Liver (tissue), 9 donors: Measurements from ENCODE around the gene NR6A1. TPM values are rescaled to one million over a fixed set of nuclear protein-coding genes. Genes with fewer than 3 reads are reported as not detected.

Source experiments
- DNase-seq: peaks from one replicate; pipeline ENCODE4 v3.0.0-alpha.2; 2017; ENCODE audit warnings: low spot score
- H3K27ac ChIP-seq, 2 donors: one replicate each; pipeline ENCODE4 v1.7.0; 2013; ENCODE audit warnings: inconsistent platforms in 2 of 2, low read length in 2 of 2, control low read depth in 1 of 2, low read depth in 1 of 2, mild to moderate bottlenecking in 1 of 2
- H3K27me3 ChIP-seq, 4 donors: one replicate each; pipeline versions ENCODE4 v1.6.1 to v1.7.0; 2013; ENCODE audit warnings: low read length in 3 of 4, inconsistent platforms in 1 of 4, mild to moderate bottlenecking in 1 of 4, moderate library complexity in 1 of 4; ENCODE audit not compliant: control insufficient read depth in 4 of 4, insufficient read depth in 4 of 4
- H3K36me3 ChIP-seq, 4 donors: one replicate each; pipeline versions ENCODE4 v1.6.1 to v1.7.0; 2013; ENCODE audit warnings: low read length in 3 of 4, mild to moderate bottlenecking in 3 of 4, low read depth in 1 of 4, moderate library complexity in 1 of 4; ENCODE audit not compliant: control insufficient read depth in 4 of 4, insufficient read depth in 3 of 4
- H3K4me1 ChIP-seq, 4 donors: one replicate each; pipeline versions ENCODE4 v1.6.1 to v1.7.0; 2013; ENCODE audit warnings: low read length in 3 of 4, mild to moderate bottlenecking in 3 of 4, moderate library complexity in 1 of 4; ENCODE audit not compliant: control insufficient read depth in 4 of 4, insufficient read depth in 4 of 4
- H3K4me3 ChIP-seq, 3 donors: one replicate each; pipeline versions ENCODE4 v1.6.1 to v1.7.0; 2013; ENCODE audit warnings: low read length in 3 of 3, control low read depth in 1 of 3, low read depth in 1 of 3, mild to moderate bottlenecking in 1 of 3
- H3K9ac ChIP-seq, 2 donors: one replicate each; pipeline ENCODE4 v1.7.0; 2013; ENCODE audit warnings: low read length in 2 of 2, mild to moderate bottlenecking in 2 of 2, moderate library complexity in 2 of 2, control low read depth in 1 of 2, low read depth in 1 of 2
- H3K9me3 ChIP-seq, 4 donors: one replicate each; pipeline versions ENCODE4 v1.6.1 to v1.7.0; 2013; ENCODE audit warnings: low read length in 3 of 4; ENCODE audit not compliant: control insufficient read depth in 4 of 4
- EGR1 ChIP-seq, 2 donors: IDR thresholded peaks; 2 replicates each; pipeline ENCODE4 v1.6.1; 2016 to 2018; ENCODE audit warnings: antibody characterized with exemption in 2 of 2, low read depth in 2 of 2
- FOXA1 ChIP-seq: IDR thresholded peaks from 2 replicates; pipeline ENCODE4 v1.6.1; 2016; ENCODE audit warnings: antibody characterized with exemption
- FOXA2 ChIP-seq: IDR thresholded peaks from 2 replicates; pipeline ENCODE4 v1.6.1; 2016; ENCODE audit warnings: antibody characterized with exemption
- GABPA ChIP-seq, 2 donors: IDR thresholded peaks in 1 of 2; conservative IDR thresholded peaks in 1 of 2; 2 replicates each; pipeline ENCODE4 v1.6.1; 2016; ENCODE audit warnings: antibody characterized with exemption in 2 of 2, mild to moderate bottlenecking in 1 of 2, moderate library complexity in 1 of 2
- HNF4A ChIP-seq, 2 donors: conservative IDR thresholded peaks; 2 replicates each; pipeline ENCODE4 v1.6.1; 2016; ENCODE audit warnings: antibody characterized with exemption in 2 of 2, mild to moderate bottlenecking in 2 of 2
- HNF4G ChIP-seq: IDR thresholded peaks from 2 replicates; pipeline ENCODE4 v1.6.1; 2016; ENCODE audit warnings: antibody characterized with exemption
- JUND ChIP-seq, 2 donors: IDR thresholded peaks; 2 replicates each; pipeline ENCODE4 v1.6.1; 2016; ENCODE audit warnings: antibody characterized with exemption in 2 of 2
- NR2F2 ChIP-seq: IDR thresholded peaks from 2 replicates; pipeline ENCODE4 v1.6.1; 2016; ENCODE audit warnings: antibody characterized with exemption
- RAD21 ChIP-seq, 2 donors: IDR thresholded peaks; 2 replicates each; pipeline ENCODE4 v1.6.1; 2016; ENCODE audit warnings: antibody characterized with exemption in 2 of 2, mild to moderate bottlenecking in 2 of 2
- RXRA ChIP-seq, 2 donors: IDR thresholded peaks; 2 replicates each; pipeline ENCODE4 v1.6.1; 2017 to 2018; ENCODE audit warnings: antibody characterized with exemption in 2 of 2, mild to moderate bottlenecking in 1 of 2
- SP1 ChIP-seq: IDR thresholded peaks from 2 replicates; pipeline ENCODE4 v1.6.1; 2018; ENCODE audit warnings: antibody characterized with exemption, mild to moderate bottlenecking
- TAF1 ChIP-seq: conservative IDR thresholded peaks from 2 replicates; pipeline ENCODE4 v1.6.1; 2016; ENCODE audit warnings: antibody characterized with exemption, mild to moderate bottlenecking
- WGBS: extraction: QIAGEN DNeasy Blood & Tissue Kit; methylation state at CpG from one replicate; pipeline ENCODE4 v1.1.7; 2013; 5-methylcytosine and 5-hydroxymethylcytosine counted together
- polyA plus RNA-seq, 2 donors: library from polyadenylated mRNA; stranded (reverse) in 1 of 2; unstranded in 1 of 2; fragments of 200-250 nt in 1 of 2; fragments of >200 nt in 1 of 2; fragmentation: Nextera tagmentation in 1 of 2; extraction: Ambion mirVana in 1 of 2; gene quantifications; one replicate each; pipeline versions ENCODE4 v1.2.1 to v1.2.3, GENCODE V29; 2013 to 2015
- total RNA-seq, 2 donors: library from RNA; depleted of rRNA; stranded (reverse); fragments of >200 nt; gene quantifications; one replicate each; pipeline ENCODE4 v1.2.3, GENCODE V29; 2014
- TF ChIP-seq, protein P1 (sequence below): IDR thresholded peaks from 2 replicates; pipeline ENCODE4 v1.6.1; 2016; ENCODE audit warnings: antibody characterized with exemption, mild to moderate bottlenecking
- TF ChIP-seq, protein P2 (sequence below): fragments of 150-350 bp; IDR thresholded peaks from 2 replicates; pipeline ENCODE4 v1.5.1; 2017; ENCODE audit warnings: improper control_type of control experiment, low read depth, low read length; ENCODE audit not compliant: missing input control
- TF ChIP-seq, protein P3 (sequence below): IDR thresholded peaks from 2 replicates; pipeline ENCODE4 v1.6.1; 2016; ENCODE audit warnings: antibody characterized with exemption
- TF ChIP-seq, protein P4 (sequence below): IDR thresholded peaks from 2 replicates; pipeline ENCODE4 v1.6.1; 2016; ENCODE audit warnings: antibody characterized with exemption
- TF ChIP-seq, protein P5 (sequence below): IDR thresholded peaks from 2 replicates; pipeline ENCODE4 v1.6.1; 2016; ENCODE audit warnings: antibody characterized with exemption
- donor health status: healthy.
- donor health status: healthy.
- donor health status: healthy.
- donor health status: healthy.
- donor health status: healthy.

The NR6A1 gene
- total and polyA plus RNA-seq, 4 donors, result 0.72 to 6.1 (median 2.1) TPM

DNA sequence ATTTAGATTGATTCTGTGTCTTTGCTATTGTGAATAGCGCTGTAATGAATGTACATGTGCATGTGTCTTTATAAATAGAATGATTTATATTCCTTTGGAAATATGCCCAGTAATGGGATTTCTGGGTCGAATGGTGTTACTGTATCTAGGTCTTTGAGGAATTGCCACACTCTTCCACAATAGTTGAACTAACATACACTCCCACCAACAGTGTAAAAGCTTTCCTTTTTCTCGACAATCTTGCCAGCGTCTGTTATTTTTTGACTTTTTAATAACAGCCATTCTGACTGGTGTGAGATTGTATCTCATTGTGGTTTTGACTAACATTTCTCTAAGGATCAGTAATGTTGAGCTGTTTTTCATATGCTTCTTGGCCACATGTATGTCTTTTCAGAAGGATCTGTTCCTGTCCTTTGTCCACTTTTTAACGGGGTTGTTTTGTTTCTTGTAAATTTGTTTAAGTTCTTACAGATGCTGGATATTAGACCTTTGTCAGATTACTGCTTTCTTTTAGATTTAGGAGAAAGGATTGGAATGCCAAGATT lies 139.0 kb downstream of the NR6A1 start (continued):
- TF ChIP-seq EGR1 (IDR thresholded peaks at IDR 0.05; ENCODE audit: low read depth in 2 of 2) (no peak), RXRA (IDR thresholded peaks at IDR 0.05) (no peak), RAD21 (IDR thresholded peaks at IDR 0.05) (no peak)

DNA sequence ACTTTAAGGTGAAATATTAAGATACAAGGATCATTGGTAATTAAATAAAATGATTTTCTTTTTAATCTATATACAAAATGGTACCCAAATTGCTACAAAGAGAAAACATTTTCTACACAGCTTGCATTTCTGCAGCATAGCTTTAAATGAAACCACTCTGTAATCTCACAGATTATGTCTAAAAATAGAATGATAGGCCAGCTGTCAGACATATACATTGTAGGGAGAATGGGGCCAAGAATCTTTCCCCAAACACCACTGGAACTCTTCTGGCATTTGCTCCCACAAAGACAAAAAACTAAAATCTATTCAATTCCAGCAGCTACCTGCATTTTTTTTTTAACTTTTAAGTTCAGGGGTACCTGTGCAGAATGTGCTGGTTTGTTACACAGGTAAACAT lies 139.8 kb downstream of the NR6A1 start:
- no peaks in the 10 kb centered on the region for H3K4me1 ChIP-seq
- no peak overlapping the region for H3K9ac ChIP-seq
- H3K4me3 ChIP-seq, result no peak overlapping the region
- no peak for DNase-seq
- TF ChIP-seq NR2F2 (no peak), RXRA (IDR thresholded peaks at IDR 0.05) (no peak), FOXA2 (no peak), JUND (IDR thresholded peaks at IDR 0.05) (no peak), HNF4A (conservative IDR thresholded peaks at IDR 0.05) (no peak), FOXA1 (no peak), GABPA (IDR thresholded peaks at IDR 0.05 in 1 of 2, conservative IDR thresholded peaks at IDR 0.05 in 1 of 2) (no peak), EGR1 (IDR thresholded peaks at IDR 0.05; ENCODE audit: low read depth in 2 of 2) (no peak), TAF1 (no peak)
- TF ChIP-seq, protein P1, sequence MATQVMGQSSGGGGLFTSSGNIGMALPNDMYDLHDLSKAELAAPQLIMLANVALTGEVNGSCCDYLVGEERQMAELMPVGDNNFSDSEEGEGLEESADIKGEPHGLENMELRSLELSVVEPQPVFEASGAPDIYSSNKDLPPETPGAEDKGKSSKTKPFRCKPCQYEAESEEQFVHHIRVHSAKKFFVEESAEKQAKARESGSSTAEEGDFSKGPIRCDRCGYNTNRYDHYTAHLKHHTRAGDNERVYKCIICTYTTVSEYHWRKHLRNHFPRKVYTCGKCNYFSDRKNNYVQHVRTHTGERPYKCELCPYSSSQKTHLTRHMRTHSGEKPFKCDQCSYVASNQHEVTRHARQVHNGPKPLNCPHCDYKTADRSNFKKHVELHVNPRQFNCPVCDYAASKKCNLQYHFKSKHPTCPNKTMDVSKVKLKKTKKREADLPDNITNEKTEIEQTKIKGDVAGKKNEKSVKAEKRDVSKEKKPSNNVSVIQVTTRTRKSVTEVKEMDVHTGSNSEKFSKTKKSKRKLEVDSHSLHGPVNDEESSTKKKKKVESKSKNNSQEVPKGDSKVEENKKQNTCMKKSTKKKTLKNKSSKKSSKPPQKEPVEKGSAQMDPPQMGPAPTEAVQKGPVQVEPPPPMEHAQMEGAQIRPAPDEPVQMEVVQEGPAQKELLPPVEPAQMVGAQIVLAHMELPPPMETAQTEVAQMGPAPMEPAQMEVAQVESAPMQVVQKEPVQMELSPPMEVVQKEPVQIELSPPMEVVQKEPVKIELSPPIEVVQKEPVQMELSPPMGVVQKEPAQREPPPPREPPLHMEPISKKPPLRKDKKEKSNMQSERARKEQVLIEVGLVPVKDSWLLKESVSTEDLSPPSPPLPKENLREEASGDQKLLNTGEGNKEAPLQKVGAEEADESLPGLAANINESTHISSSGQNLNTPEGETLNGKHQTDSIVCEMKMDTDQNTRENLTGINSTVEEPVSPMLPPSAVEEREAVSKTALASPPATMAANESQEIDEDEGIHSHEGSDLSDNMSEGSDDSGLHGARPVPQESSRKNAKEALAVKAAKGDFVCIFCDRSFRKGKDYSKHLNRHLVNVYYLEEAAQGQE, result no peak
- TF ChIP-seq, protein P2, sequence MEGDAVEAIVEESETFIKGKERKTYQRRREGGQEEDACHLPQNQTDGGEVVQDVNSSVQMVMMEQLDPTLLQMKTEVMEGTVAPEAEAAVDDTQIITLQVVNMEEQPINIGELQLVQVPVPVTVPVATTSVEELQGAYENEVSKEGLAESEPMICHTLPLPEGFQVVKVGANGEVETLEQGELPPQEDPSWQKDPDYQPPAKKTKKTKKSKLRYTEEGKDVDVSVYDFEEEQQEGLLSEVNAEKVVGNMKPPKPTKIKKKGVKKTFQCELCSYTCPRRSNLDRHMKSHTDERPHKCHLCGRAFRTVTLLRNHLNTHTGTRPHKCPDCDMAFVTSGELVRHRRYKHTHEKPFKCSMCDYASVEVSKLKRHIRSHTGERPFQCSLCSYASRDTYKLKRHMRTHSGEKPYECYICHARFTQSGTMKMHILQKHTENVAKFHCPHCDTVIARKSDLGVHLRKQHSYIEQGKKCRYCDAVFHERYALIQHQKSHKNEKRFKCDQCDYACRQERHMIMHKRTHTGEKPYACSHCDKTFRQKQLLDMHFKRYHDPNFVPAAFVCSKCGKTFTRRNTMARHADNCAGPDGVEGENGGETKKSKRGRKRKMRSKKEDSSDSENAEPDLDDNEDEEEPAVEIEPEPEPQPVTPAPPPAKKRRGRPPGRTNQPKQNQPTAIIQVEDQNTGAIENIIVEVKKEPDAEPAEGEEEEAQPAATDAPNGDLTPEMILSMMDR, result no peak
- TF ChIP-seq, protein P3, sequence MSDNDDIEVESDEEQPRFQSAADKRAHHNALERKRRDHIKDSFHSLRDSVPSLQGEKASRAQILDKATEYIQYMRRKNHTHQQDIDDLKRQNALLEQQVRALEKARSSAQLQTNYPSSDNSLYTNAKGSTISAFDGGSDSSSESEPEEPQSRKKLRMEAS, result no peak
- TF ChIP-seq, protein P4, sequence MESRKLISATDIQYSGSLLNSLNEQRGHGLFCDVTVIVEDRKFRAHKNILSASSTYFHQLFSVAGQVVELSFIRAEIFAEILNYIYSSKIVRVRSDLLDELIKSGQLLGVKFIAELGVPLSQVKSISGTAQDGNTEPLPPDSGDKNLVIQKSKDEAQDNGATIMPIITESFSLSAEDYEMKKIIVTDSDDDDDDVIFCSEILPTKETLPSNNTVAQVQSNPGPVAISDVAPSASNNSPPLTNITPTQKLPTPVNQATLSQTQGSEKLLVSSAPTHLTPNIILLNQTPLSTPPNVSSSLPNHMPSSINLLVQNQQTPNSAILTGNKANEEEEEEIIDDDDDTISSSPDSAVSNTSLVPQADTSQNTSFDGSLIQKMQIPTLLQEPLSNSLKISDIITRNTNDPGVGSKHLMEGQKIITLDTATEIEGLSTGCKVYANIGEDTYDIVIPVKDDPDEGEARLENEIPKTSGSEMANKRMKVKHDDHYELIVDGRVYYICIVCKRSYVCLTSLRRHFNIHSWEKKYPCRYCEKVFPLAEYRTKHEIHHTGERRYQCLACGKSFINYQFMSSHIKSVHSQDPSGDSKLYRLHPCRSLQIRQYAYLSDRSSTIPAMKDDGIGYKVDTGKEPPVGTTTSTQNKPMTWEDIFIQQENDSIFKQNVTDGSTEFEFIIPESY, result no peak
- H3K9me3 ChIP-seq, result no peaks in the 10 kb centered on the region
- H3K36me3 ChIP-seq, result no peaks in the 10 kb centered on the region
- H3K27ac ChIP-seq, result no peak overlapping the region
- no peaks in the 10 kb centered on the region for H3K27me3 ChIP-seq

DNA sequence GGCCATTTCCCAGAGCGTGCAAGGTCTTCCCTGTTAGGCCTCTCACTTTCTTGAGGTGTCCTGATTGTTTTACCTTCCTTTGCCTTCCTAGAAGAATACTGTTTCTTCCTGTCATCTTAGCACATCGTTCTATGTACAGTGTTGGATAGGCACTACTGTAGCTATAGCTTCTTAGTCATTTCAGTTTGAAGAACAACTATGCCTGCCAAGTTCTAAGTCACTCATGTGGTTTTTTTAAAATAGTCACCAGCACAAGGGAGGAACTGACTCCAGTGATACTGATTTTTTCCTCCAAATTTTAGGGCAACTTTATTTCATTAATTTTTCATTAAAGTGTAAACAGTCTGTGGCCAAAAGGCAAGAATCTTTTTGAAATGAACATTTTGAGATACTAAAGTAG lies 141.5 kb downstream of the NR6A1 start:
- H3K4me1 ChIP-seq, result no peaks in the 10 kb centered on the region
- no peak overlapping the region for H3K4me3 ChIP-seq
- 87% methylated on average over 2 of the region's 2 CpGs for WGBS
- no peak overlapping the region for H3K27ac ChIP-seq
- H3K36me3 ChIP-seq, result no peaks in the 10 kb centered on the region
- H3K9me3 ChIP-seq, result no peaks in the 10 kb centered on the region
- H3K9ac ChIP-seq, result no peak overlapping the region
- no peak for DNase-seq
- H3K27me3 ChIP-seq, result no peaks in the 10 kb centered on the region
- TF ChIP-seq, protein P5, sequence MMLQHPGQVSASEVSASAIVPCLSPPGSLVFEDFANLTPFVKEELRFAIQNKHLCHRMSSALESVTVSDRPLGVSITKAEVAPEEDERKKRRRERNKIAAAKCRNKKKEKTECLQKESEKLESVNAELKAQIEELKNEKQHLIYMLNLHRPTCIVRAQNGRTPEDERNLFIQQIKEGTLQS, result no peak
- TF ChIP-seq SP1, result no peak
- no peak for TF ChIP-seq HNF4G
- TF ChIP-seq FOXA2, result no peak
- TF ChIP-seq, protein P2, result no peak
- no peak for TF ChIP-seq RXRA (IDR thresholded peaks at IDR 0.05)
- TF ChIP-seq, protein P1, result no peak
- no peak for TF ChIP-seq HNF4A (conservative IDR thresholded peaks at IDR 0.05)
